ENCODE measurements around the gene PIK3CD.

DNA sequence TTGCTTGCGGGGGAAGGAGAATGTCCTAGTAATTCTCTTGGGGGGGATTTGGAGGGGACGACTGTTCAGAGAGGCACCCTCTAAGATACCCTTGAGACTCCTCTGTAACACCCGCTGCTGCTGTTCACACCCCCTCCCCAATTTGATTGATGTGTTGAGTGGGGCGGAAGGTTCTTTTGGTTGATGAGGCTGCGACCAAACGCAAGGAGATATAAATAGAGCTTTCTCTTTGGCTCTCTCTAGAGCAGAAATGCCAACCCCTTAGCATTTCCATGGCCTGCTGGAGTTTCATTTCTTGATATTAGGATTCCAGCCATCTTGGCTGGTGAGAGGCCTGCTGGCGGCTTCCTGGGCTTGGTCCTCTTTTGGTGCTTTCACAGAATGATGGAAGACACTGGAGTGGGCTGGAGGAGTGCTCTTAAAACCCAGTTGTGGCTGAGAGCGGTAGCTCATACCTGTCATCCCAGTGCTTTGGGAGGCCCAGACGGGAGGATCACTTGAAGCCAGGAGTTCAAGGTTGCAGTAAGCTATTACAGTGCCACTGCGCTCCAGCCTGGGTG is 2.0 kb downstream of the PIK3CD start:
- TF ChIP-seq POLR2A (IDR thresholded peaks at IDR 0.05; ENCODE audit: low read length) (no peak), GATA1 (IDR thresholded peaks at IDR 0.05; ENCODE audit: low read depth, low read length) (no peak)

Data from erythroblast (primary cell).